ENCODE measurements around the gene CLPX.

DNA sequence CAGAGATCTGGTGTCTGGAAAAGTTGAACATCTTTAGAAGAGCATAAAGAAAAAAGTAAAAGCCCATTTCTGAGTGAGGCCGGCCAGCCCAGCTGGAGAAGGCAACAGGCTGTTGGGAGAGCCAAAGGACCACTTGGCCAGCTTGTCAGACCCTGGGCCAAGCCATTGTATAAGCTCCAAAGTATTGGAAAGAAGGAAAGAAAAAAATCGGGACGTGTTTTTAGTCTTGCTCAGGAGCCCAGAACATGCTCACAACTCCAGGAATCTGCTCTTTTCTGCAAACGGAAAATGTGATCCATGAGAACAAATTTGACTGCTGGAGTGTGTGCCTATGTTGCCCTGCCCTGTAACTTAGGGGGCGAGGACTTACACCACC, 10.4 kb upstream of the CLPX start:
- TF ChIP-seq, protein P1, sequence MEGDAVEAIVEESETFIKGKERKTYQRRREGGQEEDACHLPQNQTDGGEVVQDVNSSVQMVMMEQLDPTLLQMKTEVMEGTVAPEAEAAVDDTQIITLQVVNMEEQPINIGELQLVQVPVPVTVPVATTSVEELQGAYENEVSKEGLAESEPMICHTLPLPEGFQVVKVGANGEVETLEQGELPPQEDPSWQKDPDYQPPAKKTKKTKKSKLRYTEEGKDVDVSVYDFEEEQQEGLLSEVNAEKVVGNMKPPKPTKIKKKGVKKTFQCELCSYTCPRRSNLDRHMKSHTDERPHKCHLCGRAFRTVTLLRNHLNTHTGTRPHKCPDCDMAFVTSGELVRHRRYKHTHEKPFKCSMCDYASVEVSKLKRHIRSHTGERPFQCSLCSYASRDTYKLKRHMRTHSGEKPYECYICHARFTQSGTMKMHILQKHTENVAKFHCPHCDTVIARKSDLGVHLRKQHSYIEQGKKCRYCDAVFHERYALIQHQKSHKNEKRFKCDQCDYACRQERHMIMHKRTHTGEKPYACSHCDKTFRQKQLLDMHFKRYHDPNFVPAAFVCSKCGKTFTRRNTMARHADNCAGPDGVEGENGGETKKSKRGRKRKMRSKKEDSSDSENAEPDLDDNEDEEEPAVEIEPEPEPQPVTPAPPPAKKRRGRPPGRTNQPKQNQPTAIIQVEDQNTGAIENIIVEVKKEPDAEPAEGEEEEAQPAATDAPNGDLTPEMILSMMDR (IDR thresholded peaks at IDR 0.05), result no peak
- TF ChIP-seq POLR2A (IDR thresholded peaks at IDR 0.05; ENCODE audit: low read depth), result no peak

All from esophagus muscularis mucosa (tissue), 3 donors.